NK-92 (cell line): ENCODE results near the gene MED1.
"Not testable (repeated sequence)": the region's sequence is repeated elsewhere in the genome, so short reads cannot be mapped to it uniquely, and the experiment has no call there.

Experiments used
- DNase-seq: peaks from one replicate; lab custom pipeline; 2025; ENCODE audit not compliant: unreplicated experiment; lab: John Stamatoyannopoulos, UW

Gene MED1

GRCh38 chr17:39416141-39416540, 34.9 kb downstream of the MED1 start:
- DNase-seq, result no peak

GRCh38 chr17:39410279-39410678, 40.8 kb downstream of the MED1 start:
- no peak for DNase-seq

- DNase-seq, result no peak
These were observed 42.7 kb downstream of the MED1 start for GRCh38 chr17:39408360-39408759.

- no peak for DNase-seq
These were observed 44.1 kb downstream of the MED1 start for GRCh38 chr17:39406951-39407350.

- DNase-seq, result no peak
These were observed 45.6 kb downstream of the MED1 start for GRCh38 chr17:39405436-39405835.

- DNase-seq, result no peak
These were observed 46.3 kb downstream of the MED1 start for GRCh38 chr17:39404542-39405378.

- DNase-seq, result no peak
These were observed 48.0 kb downstream of the MED1 start for GRCh38 chr17:39402890-39403605.

GRCh38 chr17:39402244-39402889, 48.7 kb downstream of the MED1 start:
- no peak for DNase-seq

- DNase-seq, result peak; percentile 69
These were observed 49.4 kb downstream of the MED1 start, which contains the start of gene FBXL20 for GRCh38 chr17:39401412-39402243. Gene FBXL20 (minus strand): TSS chr17:39401626. CDS start chr17:39401402, 224 bp downstream.

GRCh38 chr17:39400547-39401411, 50.3 kb downstream of the MED1 start:
- no peak for DNase-seq

- no peak for DNase-seq
These were observed 51.3 kb downstream of the MED1 start for GRCh38 chr17:39399791-39400190.

GRCh38 chr17:39393736-39394135, 57.3 kb downstream of the MED1 start:
- no peak for DNase-seq

- no peak for DNase-seq
These were observed 59.6 kb downstream of the MED1 start for GRCh38 chr17:39391448-39391847.

GRCh38 chr17:39385040-39385439, 66.0 kb downstream of the MED1 start:
- DNase-seq, result no peak

- no peak for DNase-seq
These were observed 70.9 kb downstream of the MED1 start for GRCh38 chr17:39380144-39380543.

- DNase-seq, result no peak
These were observed 74.6 kb downstream of the MED1 start for GRCh38 chr17:39376434-39376833.

- DNase-seq, result not testable (repeated sequence)
These were observed 83.3 kb downstream of the MED1 start for GRCh38 chr17:39367805-39368204.

- no peak for DNase-seq
These were observed 85.2 kb downstream of the MED1 start for GRCh38 chr17:39365872-39366271.

- DNase-seq, result no peak
These were observed 85.8 kb downstream of the MED1 start for GRCh38 chr17:39365242-39365641.
